Nephron progenitor cell (in vitro differentiated cells): Measurements from ENCODE around the gene RDH16.
A peak's percentile ranks its signal among the peaks of the same experiment; 100 is the strongest.
"Not testable (repeated sequence)": the region's sequence is repeated elsewhere in the genome, so short reads cannot be mapped to it uniquely, and the experiment has no call there.

Experiments used
- DNase-seq: peaks from one replicate; pipeline ENCODE4 v3.0.0; 2021
- H3K27ac Mint-ChIP-seq: 2 replicates; pipeline ENCODE4 v1.8.0; 2021; ENCODE audit warnings: mild to moderate bottlenecking, moderate library complexity, mixed read lengths
- H3K27me3 Mint-ChIP-seq: 2 replicates; pipeline ENCODE4 v1.8.0; 2021; ENCODE audit warnings: mild to moderate bottlenecking, low read depth, mixed read lengths; ENCODE audit not compliant: poor library complexity
- H3K36me3 Mint-ChIP-seq: 2 replicates; pipeline ENCODE4 v1.8.0; 2021; ENCODE audit warnings: low read depth, mixed read lengths
- H3K4me1 Mint-ChIP-seq: 2 replicates; pipeline ENCODE4 v1.8.0; 2021; ENCODE audit warnings: mixed read lengths
- H3K4me3 Mint-ChIP-seq: 2 replicates; pipeline ENCODE4 v1.8.0; 2021; ENCODE audit warnings: mild to moderate bottlenecking, moderate library complexity, mixed read lengths
- H3K9me3 Mint-ChIP-seq: 2 replicates; pipeline ENCODE4 v1.8.0; 2021; ENCODE audit warnings: mild to moderate bottlenecking, moderate library complexity, mixed read lengths
- CTCF ChIP-seq: fragments of 200-600 bp; sonication (generic); IDR thresholded peaks from 2 replicates; pipeline ENCODE4 v1.5.0; 2021; ENCODE audit warnings: antibody characterized with exemption

The RDH16 gene

DNA sequence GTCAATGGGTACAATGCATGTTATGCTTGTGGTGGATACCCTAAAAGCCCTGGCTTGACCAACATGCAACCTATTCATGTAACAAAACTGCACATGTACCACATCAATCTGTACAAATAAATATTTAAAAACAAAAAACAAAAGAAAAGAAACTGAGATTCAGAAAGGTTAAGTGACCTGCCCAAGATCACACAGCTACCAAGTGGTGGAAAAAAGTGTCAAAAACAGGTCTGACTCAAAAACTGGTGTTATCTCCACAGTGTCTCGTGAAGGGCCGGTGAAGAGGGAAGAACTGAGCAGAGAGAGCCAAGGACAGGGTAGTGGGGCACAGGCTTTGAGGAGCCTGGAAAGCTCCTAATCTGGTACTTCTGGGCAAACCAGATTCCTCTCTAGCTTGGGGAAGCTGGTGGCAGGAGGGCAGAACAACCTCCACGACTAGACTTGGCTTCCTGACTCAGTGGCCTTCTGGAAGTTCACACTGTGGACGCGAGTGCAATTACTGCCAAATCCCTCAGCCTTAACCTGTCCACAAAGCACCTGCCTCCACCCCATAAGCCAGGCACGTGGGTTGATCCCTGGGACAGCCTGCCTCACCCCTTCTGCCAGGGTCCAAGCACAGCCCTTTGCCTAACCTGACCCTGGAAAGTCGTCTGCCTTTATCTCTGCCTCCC, 33.4 kb upstream of the RDH16 start:
- Mint-ChIP-seq H3K27ac (no peak overlapping the region), H3K4me1 (peaks cover 9% of the 10 kb centered on the region), H3K27me3 (peaks cover 9% of the 10 kb centered on the region), H3K9me3 (no peaks in the 10 kb centered on the region), H3K4me3 (no peak overlapping the region), H3K36me3 (peaks cover 1% of the 10 kb centered on the region)
- TF ChIP-seq CTCF, result no peak
- DNase-seq, result no peak

DNA sequence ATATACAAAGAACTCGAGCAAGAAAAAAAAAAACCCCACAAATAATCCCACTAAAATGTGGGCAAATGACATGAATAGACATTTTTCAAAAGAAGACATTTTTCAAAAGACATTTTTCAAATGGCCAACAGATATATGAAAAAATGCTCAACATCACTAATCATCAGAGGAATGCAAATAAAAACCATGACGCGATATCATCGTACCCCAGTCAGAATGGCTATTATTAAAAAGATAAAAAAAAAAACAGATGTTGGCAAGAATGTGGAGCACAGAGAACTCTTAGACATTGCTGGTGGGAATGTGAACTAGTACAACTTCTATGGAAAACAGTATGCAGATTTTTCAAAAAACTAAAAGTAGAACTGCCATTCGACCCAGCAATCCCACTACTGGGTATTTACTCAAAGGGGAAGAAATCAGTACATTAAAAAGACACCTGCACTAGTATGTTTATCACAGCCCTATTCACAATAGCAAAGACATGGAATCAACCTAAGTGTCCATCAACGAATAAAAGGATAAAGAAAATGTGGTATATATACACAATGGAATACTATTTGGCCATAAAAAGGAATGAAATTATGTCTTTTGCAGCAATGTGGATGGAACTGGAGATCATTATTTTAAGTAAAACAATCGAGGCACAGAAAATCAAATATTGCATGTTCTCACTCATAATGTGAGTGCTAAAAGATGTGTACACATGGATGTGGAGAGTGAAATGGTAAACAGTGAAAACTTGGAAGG, 32.6 kb upstream of the RDH16 start:
- peaks cover 9% of the 10 kb centered on the region for H3K4me1 Mint-ChIP-seq

GRCh38 chr12:56988207-56988739, 30.9 kb upstream of the RDH16 start:
- no peak overlapping the region for H3K4me3 Mint-ChIP-seq
- H3K27ac Mint-ChIP-seq, result no peak overlapping the region
- peaks cover 9% of the 10 kb centered on the region for H3K4me1 Mint-ChIP-seq
- DNase-seq, result no peak
- no peaks in the 10 kb centered on the region for H3K36me3 Mint-ChIP-seq
- H3K27me3 Mint-ChIP-seq, result peaks cover 9% of the 10 kb centered on the region
- no peak for TF ChIP-seq CTCF
- H3K9me3 Mint-ChIP-seq, result no peaks in the 10 kb centered on the region

More for the DNA sequence above, 32.6 kb upstream of the RDH16 start:
- DNase-seq, result no peak
- no peak overlapping the region for H3K4me3 Mint-ChIP-seq
- peaks cover 9% of the 10 kb centered on the region for H3K27me3 Mint-ChIP-seq
- H3K36me3 Mint-ChIP-seq, result no peaks in the 10 kb centered on the region
- H3K27ac Mint-ChIP-seq, result no peak overlapping the region
- TF ChIP-seq CTCF, result no peak
- H3K9me3 Mint-ChIP-seq, result no peaks in the 10 kb centered on the region

- no peaks in the 10 kb centered on the region for H3K36me3 Mint-ChIP-seq
- H3K4me1 Mint-ChIP-seq, result peaks cover 9% of the 10 kb centered on the region
- no peak overlapping the region for H3K4me3 Mint-ChIP-seq
- TF ChIP-seq CTCF, result peak; percentile 89
- peak; percentile 87 for DNase-seq
- H3K27ac Mint-ChIP-seq, result no peak overlapping the region
- H3K9me3 Mint-ChIP-seq, result no peaks in the 10 kb centered on the region
- H3K27me3 Mint-ChIP-seq, result peaks cover 9% of the 10 kb centered on the region
These were observed 30.2 kb upstream of the RDH16 start for GRCh38 chr12:56987551-56988053.

GRCh38 chr12:56987011-56987410, 29.6 kb upstream of the RDH16 start:
- Mint-ChIP-seq H3K36me3 (no peaks in the 10 kb centered on the region), H3K9me3 (no peaks in the 10 kb centered on the region), H3K27me3 (peaks cover 9% of the 10 kb centered on the region), H3K4me3 (no peak overlapping the region), H3K27ac (no peak overlapping the region), H3K4me1 (peaks cover 9% of the 10 kb centered on the region)
- DNase-seq, result no peak
- no peak for TF ChIP-seq CTCF

DNA sequence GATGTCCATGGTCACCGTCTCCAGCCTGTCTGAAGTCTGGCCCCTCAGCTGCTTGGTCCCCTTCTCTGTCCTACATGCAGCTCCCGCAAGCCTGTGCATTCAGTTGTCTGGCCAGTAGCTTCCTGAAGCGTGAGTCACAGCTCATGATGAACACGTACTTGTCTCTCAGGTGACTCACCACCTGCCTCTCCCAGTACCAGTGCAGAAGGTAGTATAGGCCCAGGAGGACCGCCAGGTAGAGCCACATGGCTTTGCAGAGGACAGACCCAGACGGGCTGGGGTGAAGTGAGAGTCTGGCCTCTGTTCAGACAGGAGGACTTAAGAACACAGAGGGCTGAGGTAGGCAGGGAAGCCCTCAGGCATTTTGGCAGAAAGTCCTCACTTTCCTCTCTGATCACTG, 28.3 kb upstream of the RDH16 start:
- not testable (repeated sequence) for H3K36me3 Mint-ChIP-seq, H3K9me3 Mint-ChIP-seq, H3K27me3 Mint-ChIP-seq, DNase-seq, H3K27ac Mint-ChIP-seq, H3K4me3 Mint-ChIP-seq, H3K4me1 Mint-ChIP-seq
